ENCODE measurements around the gene AP1S1. TPM values are rescaled to one million over a fixed set of nuclear protein-coding genes. Genes with fewer than 3 reads are reported as not detected.
A peak's percentile ranks its signal among the peaks of the same experiment; 100 is the strongest.

AP1S1 gene
- total RNA-seq, 1 experiment from 2014 or later: 89.2 TPM

GRCh38 chr7:101168412-101169049, 14.3 kb downstream of the AP1S1 start:
- Histone ChIP-seq H3K27me3 (peaks cover 32% of the 10 kb centered on the region), H3K9me3 (replicated peaks) (no peaks in the 10 kb centered on the region), H3K27ac (no peak overlapping the region), H3K4me1 (no peaks in the 10 kb centered on the region; the same call in 1 of the 2 replicates), H3K36me3 (no peaks in the 10 kb centered on the region), H3K4me3 (no peak overlapping the region)
- DNase-seq: no peak

DNA sequence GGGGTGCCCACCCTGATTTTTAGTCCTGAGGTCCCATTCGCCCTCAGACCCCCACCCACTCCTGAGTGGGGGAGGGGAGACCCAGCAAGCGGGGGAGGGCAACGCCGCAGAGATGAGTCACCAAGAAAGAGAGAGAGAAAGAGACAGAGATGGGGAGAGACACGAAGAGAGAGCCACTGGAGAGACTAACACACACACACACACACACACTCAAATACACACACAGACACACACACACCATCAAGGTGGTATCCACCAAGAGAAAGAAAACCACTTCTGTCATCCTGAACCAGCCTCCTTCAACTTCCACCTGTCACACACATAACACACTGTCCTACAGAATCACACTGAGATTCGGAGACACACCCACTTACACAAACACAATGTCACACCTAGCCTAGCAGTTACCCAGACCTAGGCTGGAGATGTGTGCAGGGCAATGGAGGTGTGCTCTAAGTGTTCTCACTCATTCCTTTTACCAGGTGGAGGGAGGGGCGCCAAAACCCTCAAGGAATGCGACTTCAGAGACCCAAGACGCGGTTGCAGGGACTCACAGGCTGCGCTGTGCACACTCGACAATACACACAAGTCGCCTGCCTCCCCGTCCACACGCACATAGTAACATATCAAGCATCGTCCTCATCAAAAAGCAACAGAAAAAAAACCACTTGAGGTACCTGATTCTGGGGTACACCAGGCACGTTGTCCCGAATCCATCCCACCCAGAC, 15.0 kb downstream of the AP1S1 start:
- Histone ChIP-seq H3K9me3 (replicated peaks) (no peaks in the 10 kb centered on the region), H3K4me1 (no peaks in the 10 kb centered on the region; the same call in 1 of the 2 replicates), H3K27ac (no peak overlapping the region), H3K36me3 (no peaks in the 10 kb centered on the region), H3K4me3 (no peak overlapping the region), H3K27me3 (peaks cover 38% of the 10 kb centered on the region)
- DNase-seq: no peak

- Histone ChIP-seq H3K36me3 (no peaks in the 10 kb centered on the region), H3K27ac (no peak overlapping the region), H3K9me3 (replicated peaks) (no peaks in the 10 kb centered on the region), H3K4me3 (no peak overlapping the region), H3K4me1 (no peaks in the 10 kb centered on the region; the same call in 1 of the 2 replicates), H3K27me3 (peaks cover 43% of the 10 kb centered on the region)
- peak; percentile 61 to 65 for DNase-seq
Measured at GRCh38 chr7:101169838-101170551, 15.7 kb downstream of the AP1S1 start.

- no peak overlapping the region for H3K27ac ChIP-seq
- no peak for DNase-seq
- H3K27me3 ChIP-seq: peaks cover 43% of the 10 kb centered on the region
Measured at GRCh38 chr7:101170617-101171441, 16.6 kb downstream of the AP1S1 start.

GRCh38 chr7:101171442-101171837, 17.2 kb downstream of the AP1S1 start:
- Histone ChIP-seq H3K27ac (no peak overlapping the region), H3K36me3 (no peaks in the 10 kb centered on the region), H3K4me1 (no peaks in the 10 kb centered on the region), H3K9me3 (replicated peaks) (no peaks in the 10 kb centered on the region), H3K4me3 (no peak overlapping the region), H3K27me3 (peaks cover 43% of the 10 kb centered on the region)
- DNase-seq: no peak

More at GRCh38 chr7:101170617-101171441, 16.6 kb downstream of the AP1S1 start:
- Histone ChIP-seq H3K4me3 (no peak overlapping the region), H3K4me1 (no peaks in the 10 kb centered on the region), H3K9me3 (replicated peaks) (no peaks in the 10 kb centered on the region), H3K36me3 (no peaks in the 10 kb centered on the region)

- H3K27ac ChIP-seq: no peak overlapping the region
- H3K4me1 ChIP-seq: no peaks in the 10 kb centered on the region
- no peak overlapping the region for H3K4me3 ChIP-seq
- no peaks in the 10 kb centered on the region for H3K36me3 ChIP-seq
- H3K27me3 ChIP-seq: peaks cover 48% of the 10 kb centered on the region
- DNase-seq: no peak
- H3K9me3 ChIP-seq (replicated peaks): no peaks in the 10 kb centered on the region
Measured at GRCh38 chr7:101172005-101172853, 18.0 kb downstream of the AP1S1 start.

- Histone ChIP-seq H3K4me3 (no peak overlapping the region), H3K27me3 (peaks cover 56% of the 10 kb centered on the region), H3K4me1 (no peaks in the 10 kb centered on the region), H3K9me3 (replicated peaks) (no peaks in the 10 kb centered on the region), H3K27ac (no peak overlapping the region), H3K36me3 (no peaks in the 10 kb centered on the region)
- DNase-seq: no peak
Measured at GRCh38 chr7:101172854-101173751, 18.8 kb downstream of the AP1S1 start.

GRCh38 chr7:101173752-101174244, 19.5 kb downstream of the AP1S1 start:
- Histone ChIP-seq H3K27ac (no peak overlapping the region), H3K4me1 (no peaks in the 10 kb centered on the region), H3K4me3 (no peak overlapping the region), H3K36me3 (no peaks in the 10 kb centered on the region), H3K9me3 (replicated peaks) (no peaks in the 10 kb centered on the region), H3K27me3 (peaks cover 60% of the 10 kb centered on the region)
- DNase-seq: peak in 1 of 2 experiments; percentile 45

GRCh38 chr7:101174322-101174854, 20.1 kb downstream of the AP1S1 start:
- Histone ChIP-seq H3K27me3 (peaks cover 57% of the 10 kb centered on the region), H3K4me3 (no peak overlapping the region), H3K36me3 (no peaks in the 10 kb centered on the region), H3K4me1 (no peaks in the 10 kb centered on the region), H3K27ac (no peak overlapping the region), H3K9me3 (replicated peaks) (no peaks in the 10 kb centered on the region)
- no peak for DNase-seq

GRCh38 chr7:101175664-101176063, 21.4 kb downstream of the AP1S1 start:
- no peak overlapping the region for H3K27ac ChIP-seq
- peaks cover 47% of the 10 kb centered on the region for H3K27me3 ChIP-seq
- no peaks in the 10 kb centered on the region for H3K4me1 ChIP-seq
- no peak for DNase-seq
- H3K9me3 ChIP-seq (replicated peaks): no peaks in the 10 kb centered on the region
- H3K36me3 ChIP-seq: no peaks in the 10 kb centered on the region
- H3K4me3 ChIP-seq: no peak overlapping the region

DNA sequence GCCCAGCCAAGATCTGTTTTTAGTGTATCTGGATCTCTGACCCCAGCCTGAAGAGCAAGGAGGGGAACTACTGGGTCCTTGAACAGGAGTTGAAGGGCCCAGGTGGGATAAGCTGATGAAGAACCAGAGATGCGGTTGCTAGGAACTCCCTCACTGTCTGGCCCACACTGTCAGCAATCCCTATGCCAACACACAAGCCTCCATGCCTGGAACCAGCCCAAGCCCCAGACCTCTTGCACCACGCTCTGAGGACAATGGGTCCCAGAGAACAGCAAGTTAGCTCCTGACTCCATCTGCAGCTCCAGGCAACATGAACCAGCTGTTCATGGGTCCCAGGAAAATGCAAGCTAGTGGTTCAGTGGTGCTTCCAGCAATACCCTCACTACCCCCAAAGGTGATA, 23.4 kb downstream of the AP1S1 start:
- DNase-seq: no peak
- Histone ChIP-seq H3K36me3 (no peaks in the 10 kb centered on the region), H3K27ac (no peak overlapping the region), H3K4me3 (no peak overlapping the region), H3K9me3 (replicated peaks) (no peaks in the 10 kb centered on the region), H3K4me1 (no peaks in the 10 kb centered on the region), H3K27me3 (peaks cover 38% of the 10 kb centered on the region)

- H3K27me3 ChIP-seq: peaks cover 24% of the 10 kb centered on the region; the same call in 1 of the 2 replicates
- no peak overlapping the region for H3K4me3 ChIP-seq
- H3K4me1 ChIP-seq: no peaks in the 10 kb centered on the region
- no peaks in the 10 kb centered on the region for H3K36me3 ChIP-seq
- peak; percentile 35 to 56 for DNase-seq
- no peaks in the 10 kb centered on the region for H3K9me3 ChIP-seq (replicated peaks)
- no peak overlapping the region for H3K27ac ChIP-seq
Measured at GRCh38 chr7:101179117-101179516, 24.8 kb downstream of the AP1S1 start.

DNA sequence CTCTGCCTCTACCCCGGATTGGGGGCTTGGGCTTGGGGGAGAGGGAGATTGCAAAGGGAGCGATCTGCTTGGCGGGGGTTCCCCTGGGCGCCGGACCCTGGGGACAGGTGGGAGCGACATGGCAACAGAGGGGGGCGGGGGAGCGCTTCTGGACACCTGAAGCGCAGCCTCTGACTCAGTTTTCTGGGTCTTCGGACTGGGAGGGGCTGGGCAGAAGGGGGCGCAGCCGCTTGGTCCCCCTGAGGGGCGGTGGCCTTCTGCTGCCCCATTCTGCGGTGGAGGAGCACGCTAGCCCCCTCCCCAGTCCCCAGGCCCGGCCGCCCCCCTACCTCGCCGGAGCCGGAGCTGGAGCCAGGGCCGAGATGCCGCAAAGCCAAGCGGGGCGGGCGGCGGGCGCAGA, 25.4 kb downstream of the AP1S1 start:
- Histone ChIP-seq H3K4me1 (no peaks in the 10 kb centered on the region), H3K4me3 (no peak overlapping the region), H3K27ac (no peak overlapping the region), H3K27me3 (peaks cover 18% of the 10 kb centered on the region; the same call in 1 of the 2 replicates), H3K9me3 (replicated peaks) (no peaks in the 10 kb centered on the region), H3K36me3 (no peaks in the 10 kb centered on the region)
- no peak for DNase-seq
